ENCODE measurements around the gene HEY2. TPM values are rescaled to one million over a fixed set of nuclear protein-coding genes. Genes with fewer than 3 reads are reported as not detected.
A peak's percentile ranks its signal among the peaks of the same experiment; 100 is the strongest.

HEY2 gene
- total and polyA plus RNA-seq, 3 experiments from 2014 or later = 0.09 to 0.20 (median 0.09) TPM

DNA sequence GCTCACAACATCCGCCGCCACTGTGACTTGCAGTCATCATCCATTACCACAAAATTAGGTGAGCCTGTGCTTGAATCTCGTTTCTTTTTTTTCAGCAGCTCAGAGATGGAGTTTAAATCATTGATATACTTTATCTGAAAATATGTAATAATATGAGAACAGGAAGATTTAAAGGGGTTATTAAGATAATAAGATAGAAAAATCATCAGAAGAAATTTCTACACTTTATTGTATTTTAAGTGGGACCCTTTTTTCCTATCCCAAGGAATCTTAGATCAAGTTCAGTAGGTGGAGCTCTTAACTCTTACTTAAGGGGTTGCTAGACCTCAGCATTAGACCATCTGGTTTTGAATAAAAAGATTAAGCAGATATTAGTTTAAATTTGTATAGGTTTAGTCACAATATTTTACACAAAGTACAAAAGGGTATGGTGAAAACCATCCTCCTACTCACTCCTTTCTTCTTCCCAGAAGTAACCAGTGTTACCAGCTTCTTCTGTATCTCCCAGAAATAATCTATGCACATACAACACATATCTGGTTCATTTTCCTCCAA, 32.0 kb downstream of the HEY2 start:
- no peaks in the 10 kb centered on the region for H3K36me3 ChIP-seq (ENCODE audit: insufficient read depth, low read length)
- Mint-ChIP-seq H3K9me3 (no peaks in the 10 kb centered on the region), H3K36me3 (peaks cover 0 to 3% (median 0%) of the 10 kb centered on the region in 3 donors), H3K27ac (no peak overlapping the region), H3K4me1 (peaks cover 0 to 11% (median 10%) of the 10 kb centered on the region in 3 donors), H3K27me3 (no peaks in the 10 kb centered on the region), H3K4me3 (no peak overlapping the region)
- peak overlapping the region; percentile 86 for H3K4me3 ChIP-seq (ENCODE audit: low read length)
- peaks cover 17% of the 10 kb centered on the region for H3K4me1 ChIP-seq (ENCODE audit: insufficient read depth, low read length)
- POLR2A ChIA-PET = interaction anchor here (0.6 to 3.6 kb wide), 13 partner anchors 9 to 205 kb away, joined by 3 to 188 read pairs (median 4); partner anchors contain the start of genes HINT3, NCOA7 and TRMT11
- CTCF ChIA-PET = interaction anchor here (0.8 to 3.0 kb wide), 17 partner anchors 9 to 1521 kb away, joined by 3 to 78 read pairs (median 3); partner anchors contain the start of genes HDDC2, HINT3, NCOA7 and TRMT11
- H3K27me3 ChIP-seq (ENCODE audit: insufficient read depth, low read length, poor library complexity, severe bottlenecking) = no peaks in the 10 kb centered on the region
- no peaks in the 10 kb centered on the region for H3K9me3 ChIP-seq (ENCODE audit: low read length)
- H3K27ac ChIP-seq (ENCODE audit: low read depth, low read length) = peak overlapping the region; percentile 94
- DNase-seq = peak in 2 of 5 donors; percentile 6 to 35

DNA sequence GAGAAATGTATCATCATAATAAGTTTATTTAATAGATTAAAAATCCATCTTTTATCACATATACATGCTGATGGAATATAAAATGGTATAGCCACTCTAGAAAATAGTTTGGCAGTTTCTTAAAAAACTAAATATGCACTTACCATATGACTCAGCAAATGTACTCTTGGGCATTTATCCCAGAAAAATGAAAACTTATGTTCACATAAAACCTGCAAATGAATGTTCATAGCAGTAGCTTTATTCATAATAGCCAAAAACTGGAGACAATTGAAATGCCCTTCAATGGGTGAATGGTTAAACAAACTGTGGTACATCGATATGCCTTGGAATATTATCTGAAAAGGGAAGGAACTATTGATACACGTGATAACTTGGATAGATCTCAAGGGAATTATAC, 34.9 kb downstream of the HEY2 start:
- Histone ChIP-seq H3K4me1 (ENCODE audit: insufficient read depth, low read length) (peaks cover 30% of the 10 kb centered on the region), H3K36me3 (ENCODE audit: insufficient read depth, low read length) (no peaks in the 10 kb centered on the region), H3K27me3 (ENCODE audit: insufficient read depth, low read length, poor library complexity, severe bottlenecking) (no peaks in the 10 kb centered on the region), H3K9me3 (ENCODE audit: low read length) (no peaks in the 10 kb centered on the region), H3K27ac (ENCODE audit: low read depth, low read length) (no peak overlapping the region), H3K4me3 (ENCODE audit: low read length) (no peak overlapping the region)
- H3K27ac Mint-ChIP-seq = peak overlapping the region in 2 of 8 donors; percentile 26 to 39
- H3K4me1 Mint-ChIP-seq = peaks cover 16 to 17% (median 17%) of the 10 kb centered on the region in 3 donors
- no peaks in the 10 kb centered on the region for H3K9me3 Mint-ChIP-seq
- H3K36me3 Mint-ChIP-seq = peaks cover 0 to 8% (median 3%) of the 10 kb centered on the region in 3 donors
- no peak for DNase-seq
- no peaks in the 10 kb centered on the region for H3K27me3 Mint-ChIP-seq
- peak overlapping the region in 1 of 7 donors; percentile 5 for H3K4me3 Mint-ChIP-seq
- CTCF ChIA-PET = interaction anchor here (1.7 to 3.2 kb wide), 2 partner anchors 172 to 212 kb away, joined by 5 to 21 read pairs; partner anchors contain the start of gene HINT3
- POLR2A ChIA-PET = no interaction called here

DNA sequence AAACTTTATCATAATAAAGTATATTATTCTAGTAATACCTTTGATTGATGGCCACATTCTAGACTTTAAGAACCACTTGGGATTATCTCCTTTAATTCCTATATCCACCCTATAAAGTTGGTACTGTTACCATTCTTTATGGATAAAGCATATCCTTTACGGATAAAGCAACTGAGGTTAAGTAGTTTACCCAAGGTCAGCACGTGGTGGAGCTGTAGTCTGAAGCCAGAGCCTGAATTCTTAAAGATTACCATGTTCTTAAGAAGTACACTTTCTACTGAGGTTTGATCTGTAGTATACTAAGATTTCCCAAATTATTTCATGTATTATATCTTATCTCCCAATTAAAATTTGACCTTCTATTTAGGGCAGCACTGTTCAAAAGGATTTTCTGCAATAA, 38.4 kb downstream of the HEY2 start:
- no peak overlapping the region for H3K27ac ChIP-seq (ENCODE audit: low read depth, low read length)
- Mint-ChIP-seq H3K9me3 (no peaks in the 10 kb centered on the region), H3K27me3 (peaks cover 0 to 1% of the 10 kb centered on the region in 2 donors), H3K36me3 (peaks cover 0 to 19% (median 3%) of the 10 kb centered on the region in 3 donors), H3K27ac (peak overlapping the region in 3 of 8 donors; percentile 40 to 56 (median 43)), H3K4me3 (no peak overlapping the region), H3K4me1 (peaks cover 35 to 40% (median 36%) of the 10 kb centered on the region in 3 donors)
- POLR2A ChIA-PET = interaction anchor here (4.4 kb wide), 1 partner anchor 169 kb away, joined by 46 read pairs; the partner anchor contains the start of gene HINT3
- no peak for DNase-seq
- H3K4me1 ChIP-seq (ENCODE audit: insufficient read depth, low read length) = peaks cover 33% of the 10 kb centered on the region
- no peaks in the 10 kb centered on the region for H3K27me3 ChIP-seq (ENCODE audit: insufficient read depth, low read length, poor library complexity, severe bottlenecking)
- no peak overlapping the region for H3K4me3 ChIP-seq (ENCODE audit: low read length)
- CTCF ChIA-PET = interaction anchor here (1.0 to 6.1 kb wide), 3 partner anchors 131 to 173 kb away, joined by 3 to 103 read pairs (median 4); partner anchors contain the start of gene HINT3
- H3K36me3 ChIP-seq (ENCODE audit: insufficient read depth, low read length) = no peaks in the 10 kb centered on the region
- H3K9me3 ChIP-seq (ENCODE audit: low read length) = no peaks in the 10 kb centered on the region

DNA sequence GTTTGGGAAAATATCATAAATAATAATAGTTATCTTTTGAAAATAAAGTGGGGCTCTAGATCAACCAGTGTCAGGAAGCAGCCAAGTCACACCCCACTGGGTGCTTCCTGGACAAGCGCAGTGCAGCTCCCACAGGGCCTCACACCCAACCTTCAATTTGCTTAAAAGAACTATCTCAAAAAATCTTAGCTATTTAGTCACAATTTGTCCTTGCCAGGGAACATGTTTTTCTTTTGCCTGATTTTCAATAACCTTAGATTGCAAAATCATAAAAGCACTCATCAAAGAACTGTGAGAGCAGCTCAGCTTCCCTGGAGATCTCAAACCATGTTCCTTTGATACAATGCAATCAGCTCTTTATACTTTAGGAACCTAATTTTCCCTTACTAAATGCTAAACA, 39.7 kb downstream of the HEY2 start:
- Mint-ChIP-seq H3K4me3 (peak overlapping the region; percentile 93 to 98 (median 95)), H3K27me3 (peaks cover 0 to 1% of the 10 kb centered on the region in 2 donors), H3K27ac (peak overlapping the region; percentile 97 to 100 (median 98)), H3K36me3 (peaks cover 0 to 19% (median 3%) of the 10 kb centered on the region in 3 donors), H3K9me3 (no peaks in the 10 kb centered on the region), H3K4me1 (peaks cover 46 to 54% (median 50%) of the 10 kb centered on the region in 3 donors)
- no peaks in the 10 kb centered on the region for H3K36me3 ChIP-seq (ENCODE audit: insufficient read depth, low read length)
- H3K9me3 ChIP-seq (ENCODE audit: low read length) = no peaks in the 10 kb centered on the region
- H3K27me3 ChIP-seq (ENCODE audit: insufficient read depth, low read length, poor library complexity, severe bottlenecking) = no peaks in the 10 kb centered on the region
- DNase-seq = peak in 1 of 5 donors; percentile 11
- H3K4me1 ChIP-seq (ENCODE audit: insufficient read depth, low read length) = peaks cover 38% of the 10 kb centered on the region
- peak overlapping the region; percentile 84 for H3K27ac ChIP-seq (ENCODE audit: low read depth, low read length)
- H3K4me3 ChIP-seq (ENCODE audit: low read length) = no peak overlapping the region
- ChIA-PET POLR2A (interaction anchor here (0.6 to 4.6 kb wide), 7 partner anchors 8 to 487 kb away, joined by 3 to 188 read pairs (median 27); partner anchors contain the start of genes HDDC2 and HINT3), CTCF (interaction anchor here (1.0 to 6.1 kb wide), 8 partner anchors 8 to 1727 kb away, joined by 3 to 103 read pairs (median 24); partner anchors contain the start of genes HINT3 and TRMT11)

DNA sequence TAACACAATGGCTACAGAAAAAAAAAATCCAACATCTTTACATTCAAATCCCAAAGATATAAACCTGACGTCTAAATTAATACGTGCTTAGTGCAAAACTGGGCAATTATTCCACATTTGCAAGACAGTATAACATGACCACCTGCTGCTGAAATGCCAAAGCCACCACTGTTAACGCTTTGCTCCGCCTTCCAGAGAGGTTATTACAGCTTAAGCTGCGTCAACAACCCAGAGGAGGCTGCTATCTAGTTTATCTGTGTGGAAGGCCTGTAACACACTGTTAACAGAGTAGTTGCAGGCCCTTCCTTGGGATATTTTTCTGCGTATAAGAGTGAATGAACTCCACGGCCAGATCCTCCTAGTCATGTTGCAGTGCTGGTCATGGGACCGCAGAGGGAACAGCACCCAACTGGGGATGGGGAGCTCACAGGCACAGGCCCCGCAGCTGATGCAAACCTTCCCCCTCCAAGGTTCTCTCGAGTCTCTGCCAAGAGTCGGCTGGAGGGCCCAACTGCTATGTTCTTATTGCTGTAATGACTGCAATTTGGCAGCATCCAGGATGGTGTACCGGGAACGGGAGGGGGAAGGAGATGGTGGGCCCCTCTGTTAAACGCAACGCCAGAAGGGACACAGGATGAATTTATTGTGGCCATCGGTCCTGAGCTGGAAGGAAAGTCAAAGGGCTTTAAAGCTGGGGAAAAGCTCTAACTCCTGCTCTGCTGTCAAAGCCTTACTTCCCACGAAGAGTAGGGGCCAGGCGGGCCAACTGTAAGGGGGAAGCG, 40.3 kb downstream of the HEY2 start:
- H3K27me3 Mint-ChIP-seq = peaks cover 0 to 1% of the 10 kb centered on the region in 2 donors
- peak in 3 of 5 donors; percentile 26 to 67 (median 60) for DNase-seq
- ChIA-PET POLR2A (interaction anchor here (0.6 to 4.6 kb wide), 10 partner anchors 9 to 488 kb away, joined by 3 to 188 read pairs (median 18); partner anchors contain the start of genes HDDC2, HINT3 and TRMT11), CTCF (interaction anchor here (0.8 to 6.1 kb wide), 26 partner anchors 8 to 1477 kb away, joined by 3 to 103 read pairs (median 9); partner anchors contain the start of genes HINT3, RNF146 and TRMT11)
- peaks cover 50 to 59% (median 54%) of the 10 kb centered on the region in 3 donors for H3K4me1 Mint-ChIP-seq
- no peaks in the 10 kb centered on the region for H3K36me3 ChIP-seq (ENCODE audit: insufficient read depth, low read length)
- H3K4me1 ChIP-seq (ENCODE audit: insufficient read depth, low read length) = peaks cover 38% of the 10 kb centered on the region
- H3K27ac Mint-ChIP-seq = peak overlapping the region; percentile 97 to 100 (median 98)
- peaks cover 0 to 19% (median 3%) of the 10 kb centered on the region in 3 donors for H3K36me3 Mint-ChIP-seq
- H3K27me3 ChIP-seq (ENCODE audit: insufficient read depth, low read length, poor library complexity, severe bottlenecking) = no peaks in the 10 kb centered on the region
- peak overlapping the region; percentile 69 for H3K4me3 ChIP-seq (ENCODE audit: low read length)
- H3K4me3 Mint-ChIP-seq = peak overlapping the region; percentile 93 to 98 (median 95)
- no peaks in the 10 kb centered on the region for H3K9me3 ChIP-seq (ENCODE audit: low read length)
- peak overlapping the region; percentile 84 for H3K27ac ChIP-seq (ENCODE audit: low read depth, low read length)
- H3K9me3 Mint-ChIP-seq = no peaks in the 10 kb centered on the region

DNA sequence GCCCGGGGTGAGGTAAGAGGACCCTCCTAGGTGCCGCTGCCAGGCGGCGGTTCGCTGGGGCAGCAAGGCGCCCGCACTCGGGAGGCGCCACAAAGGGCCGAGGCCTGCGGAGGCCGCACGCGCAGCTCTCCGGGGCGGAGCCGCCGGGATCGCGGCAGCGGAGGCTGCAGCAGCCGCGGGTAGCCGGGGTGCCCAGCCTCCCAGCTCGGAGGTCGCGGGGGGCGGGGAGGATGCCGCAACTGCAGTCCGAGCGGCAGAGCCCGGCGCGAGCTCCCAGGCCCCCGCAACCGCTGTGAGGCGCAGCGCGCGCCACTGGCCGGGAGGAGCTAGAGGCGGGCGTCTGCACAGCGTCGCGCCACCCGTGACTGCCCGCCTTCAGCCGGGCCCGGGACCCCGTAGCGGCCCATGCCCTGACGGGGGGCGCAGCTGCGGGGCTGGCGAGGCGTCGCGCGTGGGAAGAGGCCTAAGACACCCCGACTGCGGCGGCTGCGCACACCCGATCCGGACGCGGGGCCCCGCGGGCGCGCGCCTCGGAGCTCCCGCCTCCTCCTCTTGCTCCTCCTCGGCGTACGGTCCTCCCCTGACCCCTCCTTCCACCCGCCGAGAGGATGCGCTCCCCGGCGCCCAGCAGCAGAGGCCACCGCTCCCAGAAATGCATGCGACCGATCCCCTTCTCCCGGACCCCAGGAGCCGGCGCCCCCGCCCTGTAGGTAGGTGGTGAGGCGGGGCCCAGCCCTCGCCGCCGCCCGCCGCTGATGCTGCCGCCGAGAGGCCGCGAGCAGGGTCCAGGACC, 41.1 kb downstream of the HEY2 start, which contains the start of gene NCOA7:
Gene NCOA7 (plus strand): TSS at position 603 of the 793 bp plus-strand sequence. CDS start 24,395 bp downstream, outside the sequence.
- Mint-ChIP-seq H3K27me3 (peaks cover 0 to 1% of the 10 kb centered on the region in 2 donors), H3K36me3 (peaks cover 0 to 21% (median 3%) of the 10 kb centered on the region in 3 donors), H3K4me1 (peaks cover 52 to 67% (median 58%) of the 10 kb centered on the region in 3 donors), H3K27ac (peak within 1 kb of the TSS; percentile 97 to 100 (median 98)), H3K9me3 (no peaks in the 10 kb centered on the region), H3K4me3 (peak within 1 kb of the TSS; percentile 93 to 100 (median 95))
- DNase-seq = peak; percentile 71 to 87 (median 80)
- Histone ChIP-seq H3K27ac (ENCODE audit: low read depth, low read length) (peak within 1 kb of the TSS; percentile 84), H3K36me3 (ENCODE audit: insufficient read depth, low read length) (no peaks in the 10 kb centered on the region), H3K27me3 (ENCODE audit: insufficient read depth, low read length, poor library complexity, severe bottlenecking) (no peaks in the 10 kb centered on the region), H3K4me3 (ENCODE audit: low read length) (peak within 1 kb of the TSS; percentile 71), H3K4me1 (ENCODE audit: insufficient read depth, low read length) (peaks cover 41% of the 10 kb centered on the region), H3K9me3 (ENCODE audit: low read length) (no peaks in the 10 kb centered on the region)
- ChIA-PET POLR2A (interaction anchor here (0.5 to 4.6 kb wide), 22 partner anchors 9 to 486 kb away, joined by 3 to 188 read pairs (median 4); partner anchors contain the start of genes HEY2, HINT3 and TRMT11), CTCF (interaction anchor here (0.8 to 6.1 kb wide), 35 partner anchors 9 to 1476 kb away, joined by 3 to 103 read pairs (median 8); partner anchors contain the start of genes HINT3, RNF146 and TRMT11)

Data from CD8-positive, alpha-beta memory T cell (primary cell).